Gastrocnemius medialis (tissue), 4 donors: ENCODE data around the gene ZNF407. TPM values are rescaled to one million over a fixed set of nuclear protein-coding genes. Genes with fewer than 3 reads are reported as not detected.

ENCODE experiments used
- ATAC-seq, 2 donors: fragments of 150-250 bp; one replicate each; pipeline ENCODE4 v1.9.1; 2016
- DNase-seq, 2 donors: peaks; one replicate each; pipeline ENCODE4 v3.0.0-alpha.2; 2019
- H3K27ac ChIP-seq, 4 donors: fragments of 200-600 bp; sonication (generic); 1 replicate in 1 of 4; 2 replicates in 3 of 4; pipeline ENCODE4 v1.5.1; 2016 to 2018; ENCODE audit warnings: mild to moderate bottlenecking in 2 of 4, moderate library complexity in 1 of 4
- H3K27me3 ChIP-seq, 3 donors: fragments of 200-600 bp; sonication (generic) in 2 of 3; 1 replicate in 1 of 3; 2 replicates in 2 of 3; pipeline versions ENCODE4 v1.5.1 to v1.6.0; 2016 to 2019; ENCODE audit warnings: mild to moderate bottlenecking in 1 of 3, moderate library complexity in 1 of 3
- H3K36me3 ChIP-seq, 2 donors: fragments of 200-600 bp; sonication (generic) in 1 of 2; one replicate each; pipeline ENCODE4 v1.5.1; 2017 to 2018
- H3K4me1 ChIP-seq, 2 donors: fragments of 200-600 bp; sonication (generic) in 1 of 2; one replicate each; pipeline ENCODE4 v1.5.1; 2016 to 2017; ENCODE audit warnings: mild to moderate bottlenecking in 2 of 2
- H3K4me3 ChIP-seq, 4 donors: fragments of 200-600 bp; sonication (generic) in 3 of 4; 1 replicate in 1 of 4; 2 replicates in 3 of 4; pipeline ENCODE4 v1.5.1; 2016 to 2019; ENCODE audit warnings: mild to moderate bottlenecking in 2 of 4
- H3K9me3 ChIP-seq, 3 donors: fragments of 200-600 bp; sonication (generic) in 2 of 3; 1 replicate in 1 of 3; 2 replicates in 2 of 3; pipeline ENCODE4 v1.5.1; 2016 to 2019
- CTCF ChIP-seq, 5 experiments: fragments of 450-650 bp in 3 of 5; fragments of 200-600 bp in 2 of 5; sonication (generic) in 2 of 5; IDR thresholded peaks in 4 of 5; conservative IDR thresholded peaks in 1 of 5; 1 replicate in 4 of 5; 2 replicates in 1 of 5; pipeline ENCODE4 v1.5.1; 2016 to 2019; ENCODE audit warnings: antibody characterized with exemption in 5 of 5, mild to moderate bottlenecking in 3 of 5, moderate library complexity in 3 of 5
- POLR2A ChIP-seq, 2 donors: fragments of 450-650 bp; IDR thresholded peaks; one replicate each; pipeline ENCODE4 v1.6.1; 2017; ENCODE audit warnings: antibody characterized with exemption in 2 of 2, mild to moderate bottlenecking in 2 of 2, moderate library complexity in 2 of 2
- in situ Hi-C, 4 donors: fragments of 200-750 bp; cut with MboI; loops; one replicate each; pipeline versions ENCODE4 v1.15.0 to v1.8.0; 2017; ENCODE audit warnings: low sequenced_read_pairs in 4 of 4
- intact Hi-C: fragments of 100-400 bp; cut with DNase I; formaldehyde crosslinking; loops from one replicate; pipeline ENCODE4 v1.15.1; 2023; ENCODE audit warnings: low total_unique reads
- total RNA-seq, 4 donors: library from RNA; depleted of rRNA; stranded (reverse); fragments of >200 nt; gene quantifications; one replicate each; pipeline versions ENCODE4 v1.1.0 to v1.2.3, GENCODE V29; 2016

ZNF407 gene
- total RNA-seq, 4 donors from 2014 or later = 5.9 to 11.4 (median 9.2) TPM

DNA sequence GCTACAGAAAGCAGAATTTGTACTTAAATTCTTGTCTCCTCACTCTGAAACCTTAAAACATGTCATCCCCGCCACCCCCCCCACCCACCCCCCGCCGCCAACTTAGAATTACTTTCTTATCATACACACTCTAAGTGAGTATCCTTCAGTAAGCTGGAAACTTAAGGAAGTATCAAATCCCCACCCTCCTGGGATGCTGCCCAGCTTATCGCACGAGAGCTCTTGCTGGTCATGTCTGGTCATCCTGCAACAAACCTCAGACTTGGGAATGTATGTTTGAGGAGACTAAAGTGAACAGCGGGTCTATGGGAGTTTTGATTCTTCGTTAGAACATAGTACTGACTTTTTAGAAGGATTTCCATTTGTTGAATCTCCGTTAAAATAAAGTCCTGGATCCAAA lies 408.0 kb downstream of the ZNF407 start:
- TF ChIP-seq CTCF (IDR thresholded peaks at IDR 0.05 in 4 of 5, conservative IDR thresholded peaks at IDR 0.05 in 1 of 5) (no peak), POLR2A (IDR thresholded peaks at IDR 0.05) (no peak)
- intact Hi-C loops (loop anchor here (10.0 kb wide), 1 partner anchor 111 kb away; no protein-coding TSS in a partner anchor), in situ Hi-C loops (no loop called here)
- H3K27me3 ChIP-seq = no peaks in the 10 kb centered on the region
- H3K9me3 ChIP-seq = no peaks in the 10 kb centered on the region
- ATAC-seq (no peak), DNase-seq (no peak)
- no peak overlapping the region for H3K27ac ChIP-seq
- no peaks in the 10 kb centered on the region for H3K36me3 ChIP-seq
- no peak overlapping the region for H3K4me3 ChIP-seq
- H3K4me1 ChIP-seq = peaks cover 9 to 11% of the 10 kb centered on the region in 2 donors

GRCh38 chr18:75008186-75008585 lies 410.5 kb downstream of the ZNF407 start:
- intact Hi-C loops (loop anchor here (10.0 kb wide), 1 partner anchor 113 kb away; no protein-coding TSS in a partner anchor), in situ Hi-C loops (no loop called here)
- ATAC-seq (no peak), DNase-seq (no peak)
- Histone ChIP-seq H3K27me3 (no peaks in the 10 kb centered on the region), H3K4me1 (peaks cover 13 to 16% of the 10 kb centered on the region in 2 donors), H3K27ac (no peak overlapping the region), H3K9me3 (no peaks in the 10 kb centered on the region), H3K36me3 (no peaks in the 10 kb centered on the region), H3K4me3 (no peak overlapping the region)
- TF ChIP-seq CTCF (IDR thresholded peaks at IDR 0.05 in 4 of 5, conservative IDR thresholded peaks at IDR 0.05 in 1 of 5) (no peak), POLR2A (IDR thresholded peaks at IDR 0.05) (no peak)

DNA sequence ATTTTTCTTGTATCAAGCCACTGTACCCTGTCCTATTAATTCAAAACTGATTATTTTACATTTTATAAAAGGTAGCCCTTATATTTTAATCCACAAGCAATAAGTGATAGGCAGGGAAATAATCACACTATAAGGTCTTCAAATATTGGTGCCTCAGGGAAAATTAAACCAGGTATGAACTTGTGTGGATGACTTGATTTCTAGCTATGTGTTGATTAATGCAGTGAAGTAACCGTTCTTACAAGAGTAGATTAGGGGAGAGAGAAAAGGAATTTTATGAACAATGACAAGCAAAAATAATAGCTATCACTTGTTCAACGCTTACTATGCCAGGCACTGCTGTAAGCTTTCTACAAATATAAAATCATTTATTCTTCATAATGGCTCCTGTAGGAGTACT lies 411.6 kb downstream of the ZNF407 start:
- H3K27ac ChIP-seq = no peak overlapping the region
- intact Hi-C loops (loop anchor here (10.0 kb wide), 1 partner anchor 114 kb away; no protein-coding TSS in a partner anchor), in situ Hi-C loops (no loop called here)
- peaks cover 13 to 16% of the 10 kb centered on the region in 2 donors for H3K4me1 ChIP-seq
- H3K36me3 ChIP-seq = no peaks in the 10 kb centered on the region
- TF ChIP-seq CTCF (IDR thresholded peaks at IDR 0.05 in 4 of 5, conservative IDR thresholded peaks at IDR 0.05 in 1 of 5) (no peak), POLR2A (IDR thresholded peaks at IDR 0.05) (no peak)
- DNase-seq (no peak), ATAC-seq (no peak)
- no peaks in the 10 kb centered on the region for H3K9me3 ChIP-seq
- no peaks in the 10 kb centered on the region for H3K27me3 ChIP-seq
- no peak overlapping the region for H3K4me3 ChIP-seq

DNA sequence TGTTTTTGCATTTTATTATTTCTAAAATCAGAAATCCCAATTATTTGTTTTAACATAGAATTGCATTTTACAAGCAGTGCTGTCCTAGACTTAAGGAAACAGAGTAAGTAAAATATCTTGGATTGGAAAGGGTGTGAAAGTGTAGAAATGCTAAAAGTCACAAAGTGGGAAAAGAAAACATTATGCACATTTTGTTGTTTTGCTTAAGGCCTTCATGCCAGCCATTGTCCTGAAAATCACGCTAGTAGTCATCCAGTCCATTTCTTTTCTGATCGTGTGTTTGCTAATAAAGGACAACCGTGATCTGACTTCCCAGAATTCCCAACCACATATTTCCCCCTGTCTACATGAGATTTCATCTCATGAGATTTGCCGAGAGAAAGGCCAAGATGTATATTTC lies 412.2 kb downstream of the ZNF407 start:
- no peak for TF ChIP-seq CTCF (IDR thresholded peaks at IDR 0.05 in 4 of 5, conservative IDR thresholded peaks at IDR 0.05 in 1 of 5)
- no peak for TF ChIP-seq POLR2A (IDR thresholded peaks at IDR 0.05)
- peak overlapping the region in 3 of 4 donors; percentile 18 to 74 (median 33) for H3K27ac ChIP-seq
- peaks cover 13 to 16% of the 10 kb centered on the region in 2 donors for H3K4me1 ChIP-seq
- in situ Hi-C loops = no loop called here
- no peaks in the 10 kb centered on the region for H3K9me3 ChIP-seq
- DNase-seq = no peak
- no peaks in the 10 kb centered on the region for H3K27me3 ChIP-seq
- H3K36me3 ChIP-seq = no peaks in the 10 kb centered on the region
- H3K4me3 ChIP-seq = no peak overlapping the region
- ATAC-seq = no peak
- intact Hi-C loops = loop anchor here (10.0 kb wide), 1 partner anchor 115 kb away; no protein-coding TSS in a partner anchor

GRCh38 chr18:75010278-75010677 lies 412.6 kb downstream of the ZNF407 start:
- no peaks in the 10 kb centered on the region for H3K27me3 ChIP-seq
- peak in 1 of 2 donors; percentile 13 for DNase-seq
- peaks cover 13 to 16% of the 10 kb centered on the region in 2 donors for H3K4me1 ChIP-seq
- in situ Hi-C loops (no loop called here), intact Hi-C loops (no loop called here)
- peak; percentile 58 to 96 for ATAC-seq
- TF ChIP-seq CTCF (IDR thresholded peaks at IDR 0.05 in 4 of 5, conservative IDR thresholded peaks at IDR 0.05 in 1 of 5) (no peak), POLR2A (IDR thresholded peaks at IDR 0.05) (no peak)
- H3K27ac ChIP-seq = peak overlapping the region in 3 of 4 donors; percentile 18 to 74 (median 33)
- no peak overlapping the region for H3K4me3 ChIP-seq
- H3K9me3 ChIP-seq = no peaks in the 10 kb centered on the region
- H3K36me3 ChIP-seq = no peaks in the 10 kb centered on the region
